A549 treated with RU486 at 1 μM for 4 hours (cell line): ENCODE measurements around the gene CFAP410. TPM values are rescaled to one million over a fixed set of nuclear protein-coding genes. Genes with fewer than 3 reads are reported as not detected.

Source experiments
- total RNA-seq: library from RNA; stranded (reverse); fragments of 200-300 nt; extraction: Qiagen RNA extraction; gene quantifications from 5 replicates; pipeline ENCODE4 v1.2.3, GENCODE V29; 2022; ENCODE audit warnings: low read depth

Gene CFAP410
- total RNA-seq = 5.6 to 11.1 TPM (median 8.5 TPM) in 5 replicates

DNA sequence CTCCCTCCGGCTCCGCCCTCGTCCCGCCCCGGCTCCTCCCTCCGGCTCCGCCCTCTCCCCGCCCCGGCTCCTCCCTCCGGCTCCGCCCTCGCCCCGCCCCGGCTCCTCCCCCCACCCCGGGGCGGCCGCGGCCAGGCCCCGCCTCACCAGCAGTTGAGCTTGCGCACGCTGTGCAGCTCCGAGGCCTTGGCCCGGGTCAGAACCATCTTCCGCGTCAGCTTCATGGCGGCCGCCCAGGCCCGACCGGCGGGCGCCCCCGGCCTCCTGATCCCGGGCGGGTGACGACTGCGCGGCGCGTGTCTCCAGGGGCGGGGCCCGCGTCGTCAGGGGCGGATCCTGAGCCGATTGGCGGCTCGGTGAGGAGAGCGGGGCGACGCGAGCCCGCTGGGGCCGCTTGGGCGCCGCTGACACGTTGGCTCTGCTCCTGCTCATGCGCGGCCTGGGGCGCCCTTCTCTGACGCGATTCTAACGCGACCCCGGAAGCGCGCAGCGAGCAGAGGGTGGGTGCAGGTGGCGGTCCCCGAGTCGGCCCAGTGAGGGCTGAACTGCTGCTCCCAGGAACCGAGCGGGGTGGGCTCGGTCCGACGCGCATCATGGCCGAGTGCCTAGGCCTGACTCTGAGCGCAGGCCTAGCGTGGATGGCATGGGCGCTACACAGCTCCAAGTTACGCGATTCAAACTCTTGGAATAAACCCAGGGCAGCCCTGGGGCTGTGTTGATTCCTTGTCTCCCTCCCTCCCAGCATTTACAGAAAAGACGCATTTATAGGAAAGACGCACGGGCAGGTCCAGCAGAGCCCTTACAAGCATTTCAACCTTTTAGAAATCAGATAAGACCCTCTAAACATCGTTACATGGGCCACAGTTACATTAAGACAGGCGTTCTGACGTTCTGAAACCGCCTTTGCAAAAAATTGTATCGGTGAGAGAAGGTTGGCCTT lies at the start of gene CFAP410:
Gene CFAP410, minus strand, starts transcription at position 420 of the 940 bp plus-strand sequence. Its CDS starts 196 bp downstream, at position 224.

DNA sequence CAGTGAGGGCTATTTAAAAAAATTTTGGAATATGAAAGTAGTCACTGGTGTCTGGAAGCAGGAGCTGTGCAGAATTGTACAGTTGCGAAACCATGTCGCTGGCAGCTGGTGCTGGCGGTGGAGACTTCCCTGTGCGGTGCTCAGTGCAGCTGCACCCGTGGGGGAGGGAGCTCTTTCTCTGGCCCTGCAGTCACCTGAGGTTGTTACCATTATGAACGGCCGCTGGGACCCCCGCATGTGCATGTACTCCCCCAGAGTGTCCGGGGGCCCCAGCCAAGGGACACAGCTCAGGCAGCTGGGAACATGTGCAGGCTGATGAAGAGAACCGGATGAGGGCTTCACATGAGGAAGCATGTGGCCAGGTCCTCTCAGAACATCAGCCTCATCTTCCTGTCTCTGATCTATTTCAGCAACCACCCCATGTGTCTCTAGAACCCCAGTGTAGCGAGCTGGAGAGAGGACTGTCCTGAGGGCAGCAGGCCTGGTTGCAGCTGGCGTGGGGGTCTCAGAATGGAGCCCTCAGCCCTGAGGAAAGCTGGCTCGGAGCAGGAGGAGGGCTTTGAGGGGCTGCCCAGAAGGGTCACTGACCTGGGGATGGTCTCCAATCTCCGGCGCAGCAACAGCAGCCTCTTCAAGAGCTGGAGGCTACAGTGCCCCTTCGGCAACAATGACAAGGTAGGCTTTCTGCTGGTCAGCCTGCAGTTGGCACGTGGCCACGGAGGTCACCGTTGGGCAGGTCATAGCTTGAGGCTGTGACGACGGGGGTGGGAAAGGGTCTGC lies 14.2 kb upstream of the CFAP410 start, which contains the start of gene TRPM2:
Gene TRPM2, plus strand, starts transcription at position 431 of the 780 bp plus-strand sequence. Its CDS starts 80 bp downstream, at position 511.

GRCh38 chr21:44299458-44300261 lies 39.5 kb downstream of the CFAP410 start, which contains the start of gene PFKL:
TSS of gene PFKL (plus strand) at chr21:44300053. CDS start at chr21:44300106, 53 bp downstream.

GRCh38 chr21:44285138-44285992 lies 53.8 kb downstream of the CFAP410 start, which contains the start of gene AIRE:
TSS of gene AIRE (plus strand) at chr21:44285876. CDS start at chr21:44286007, 131 bp downstream.

Other genes starting within 250 kb of the CFAP410 start
- gene PWP2, start 232.0 kb downstream of the CFAP410 start, total RNA-seq = 1.4 to 2.7 TPM (median 2.3 TPM) in 5 replicates
- gene GATD3, start 205.7 kb downstream of the CFAP410 start, total RNA-seq = 2.4 to 6.4 TPM (median 3.9 TPM) in 5 replicates
- 2.2 to 3.0 TPM (median 2.9 TPM) in 5 replicates for gene ICOSLG, start 98.4 kb downstream of the CFAP410 start, total RNA-seq
- gene DNMT3L, start 77.5 kb downstream of the CFAP410 start, total RNA-seq = not detected in 5 replicates
- not detected in 5 replicates for gene AIRE, start 53.5 kb downstream of the CFAP410 start, total RNA-seq
- 35.3 to 79.4 TPM (median 57.5 TPM) in 5 replicates for gene PFKL, start 39.3 kb downstream of the CFAP410 start, total RNA-seq
- gene TRPM2, start 14.2 kb upstream of the CFAP410 start, total RNA-seq = 5.2 to 10.6 TPM (median 8.9 TPM) in 5 replicates
- 1.0 to 2.1 TPM (median 1.6 TPM) in 5 replicates for gene LRRC3, start 116.1 kb upstream of the CFAP410 start, total RNA-seq
- gene KRTAP10-1, start 200.8 kb upstream of the CFAP410 start, total RNA-seq = not detected in 5 replicates
- not detected in 5 replicates for gene KRTAP10-2, start 212.1 kb upstream of the CFAP410 start, total RNA-seq
- gene KRTAP10-3, start 219.4 kb upstream of the CFAP410 start, total RNA-seq = not detected in 5 replicates
- gene KRTAP10-4, start 234.3 kb upstream of the CFAP410 start, total RNA-seq = not detected in 5 replicates
- not detected in 5 replicates for gene KRTAP10-5, start 241.2 kb upstream of the CFAP410 start, total RNA-seq